IMR-90 (cell line): ENCODE data around the gene FSIP1. TPM values are rescaled to one million over a fixed set of nuclear protein-coding genes. Genes with fewer than 3 reads are reported as not detected.

ENCODE experiments used
- ATAC-seq: fragments of 200-7000 bp; cut with Tn5 transposase; 2 replicates; pipeline ENCODE4 v1.9.1; 2020; ENCODE audit warnings: low read depth, mild to moderate bottlenecking, moderate library complexity
- BruUV-seq: library from RNA; stranded (reverse); fragments of 400-500 nt; replicated peaks from 2 replicates; lab custom pipeline; 2021; lab: Mats Ljungman, UMichigan
- CTCF ChIA-PET: fragments of 300-600 bp; formaldehyde crosslinking; extraction: SDS; loops from one replicate; lab custom pipeline; 2021; ENCODE audit warnings: antibody characterized with exemption; lab: Yijun Ruan, JAX
- POLR2A ChIA-PET: fragments of 300-600 bp; sonication (Branson Sonifier 250); formaldehyde crosslinking; loops from one replicate; lab custom pipeline; 2022; ENCODE audit warnings: antibody characterized with exemption; ENCODE audit not compliant: unreplicated experiment; lab: Charles Lee
- DNase-seq: peaks from one replicate; pipeline ENCODE4 v3.0.0; 2013
- H2AFZ ChIP-seq: replicated peaks from 2 replicates; pipeline ENCODE3; 2013; ENCODE audit warnings: low read length, mild to moderate bottlenecking; ENCODE audit not compliant: poor library complexity
- H2AK5ac ChIP-seq: 2 replicates; pipeline ENCODE4 v1.6.1; 2013; ENCODE audit warnings: low read depth, low read length, inconsistent platforms
- H2AK9ac ChIP-seq: replicated peaks from 2 replicates; pipeline ENCODE3; 2013; ENCODE audit warnings: mild to moderate bottlenecking, low read depth, low read length, moderate library complexity; ENCODE audit not compliant: poor library complexity
- H2BK120ac ChIP-seq: 2 replicates; pipeline ENCODE4 v1.6.1; 2013; ENCODE audit warnings: low read depth, low read length, inconsistent platforms
- H2BK15ac ChIP-seq: 3 replicates; pipeline ENCODE4 v1.6.1; 2013; ENCODE audit warnings: low read depth, low read length, inconsistent platforms
- H2BK20ac ChIP-seq: 2 replicates; pipeline ENCODE4 v1.6.1; 2013; ENCODE audit warnings: low read depth, mild to moderate bottlenecking, inconsistent platforms, low read length, moderate library complexity
- H2BK5ac ChIP-seq: 2 replicates; pipeline ENCODE4 v1.6.1; 2013; ENCODE audit warnings: mild to moderate bottlenecking, low read depth, low read length, inconsistent platforms; ENCODE audit not compliant: poor library complexity, severe bottlenecking
- H3K14ac ChIP-seq: replicated peaks from 2 replicates; pipeline ENCODE4 v1.6.1; 2013; ENCODE audit warnings: low read depth, low read length, inconsistent platforms
- H3K18ac ChIP-seq: 2 replicates; pipeline ENCODE4 v1.6.1; 2013; ENCODE audit warnings: low read depth, low read length, control low read depth
- H3K23ac ChIP-seq: 2 replicates; pipeline ENCODE4 v1.6.1; 2013; ENCODE audit warnings: low read depth, low read length, inconsistent platforms
- H3K27ac ChIP-seq: 2 replicates; pipeline ENCODE4 v1.5.1; 2013; ENCODE audit warnings: mild to moderate bottlenecking, control low read depth, low read length; ENCODE audit not compliant: insufficient read depth
- H3K27me3 ChIP-seq: 2 replicates; pipeline ENCODE4 v1.6.1; 2013; ENCODE audit warnings: low read length; ENCODE audit not compliant: control insufficient read depth, insufficient read depth
- H3K36me3 ChIP-seq: 2 replicates; pipeline ENCODE4 v1.6.1; 2013; ENCODE audit warnings: low read length, mixed read lengths; ENCODE audit not compliant: control insufficient read depth, insufficient read depth
- H3K4ac ChIP-seq: 2 replicates; pipeline ENCODE4 v1.6.1; 2013; ENCODE audit warnings: low read depth, low read length, inconsistent platforms
- H3K4me1 ChIP-seq: 2 replicates; pipeline ENCODE4 v1.6.1; 2013; ENCODE audit warnings: low read length, mixed read lengths; ENCODE audit not compliant: control insufficient read depth, insufficient read depth
- H3K4me2 ChIP-seq: 2 replicates; pipeline ENCODE4 v1.6.1; 2013; ENCODE audit warnings: low read depth, mild to moderate bottlenecking, control low read depth, low read length, moderate library complexity
- H3K4me3 ChIP-seq: 2 replicates; pipeline ENCODE4 v1.5.1; 2013; ENCODE audit warnings: low read depth, mild to moderate bottlenecking, control low read depth, low read length, moderate library complexity; ENCODE audit not compliant: insufficient read depth
- H3K56ac ChIP-seq: 2 replicates; pipeline ENCODE4 v1.6.1; 2013; ENCODE audit warnings: low read length, inconsistent platforms; ENCODE audit not compliant: insufficient read depth; ENCODE audit errors: extremely low read depth
- H3K79me1 ChIP-seq, 2 experiments: 2 replicates each; pipeline ENCODE4 v1.6.1; 2013; ENCODE audit warnings: low read length in 2 of 2, inconsistent platforms in 1 of 2, low read depth in 1 of 2
- H3K9ac ChIP-seq: 2 replicates; pipeline ENCODE4 v1.6.1; 2013; ENCODE audit warnings: low read depth, low read length, control low read depth
- H3K9me1 ChIP-seq: 2 replicates; pipeline ENCODE4 v1.6.1; 2013; ENCODE audit warnings: low read length, inconsistent platforms; ENCODE audit not compliant: insufficient read depth
- H3K9me3 ChIP-seq: 2 replicates; pipeline ENCODE4 v1.6.1; 2013; ENCODE audit warnings: low read length; ENCODE audit not compliant: control insufficient read depth, insufficient read depth
- H4K20me1 ChIP-seq: 2 replicates; pipeline ENCODE4 v1.6.1; 2013; ENCODE audit warnings: low read length, inconsistent platforms; ENCODE audit not compliant: insufficient read depth
- H4K5ac ChIP-seq: 2 replicates; pipeline ENCODE4 v1.6.1; 2013; ENCODE audit warnings: mild to moderate bottlenecking, low read depth, low read length, control low read depth
- H4K8ac ChIP-seq, 2 experiments: 2 replicates each; pipeline ENCODE4 v1.6.1; 2013; ENCODE audit warnings: low read depth in 2 of 2, low read length in 2 of 2, control low read depth in 1 of 2, inconsistent platforms in 1 of 2
- H4K91ac ChIP-seq: 2 replicates; pipeline ENCODE4 v1.6.1; 2013; ENCODE audit warnings: low read depth, low read length, inconsistent platforms; ENCODE audit not compliant: insufficient read depth
- BHLHE40 ChIP-seq: fragments of 150-350 bp; IDR thresholded peaks from 2 replicates; pipeline ENCODE4 v1.6.1; 2016; ENCODE audit warnings: mild to moderate bottlenecking, low read depth, low read length
- CEBPB ChIP-seq: IDR thresholded peaks from 2 replicates; pipeline ENCODE4 v1.6.1; 2012; ENCODE audit warnings: low read depth, low read length, improper control_type of control experiment
- MXI1 ChIP-seq: IDR thresholded peaks from 2 replicates; pipeline ENCODE4 v1.6.1; 2012; ENCODE audit warnings: low read depth, mild to moderate bottlenecking, low read length, moderate library complexity, borderline replicate concordance
- POLR2A ChIP-seq: IDR thresholded peaks from 2 replicates; pipeline ENCODE4 v1.6.1; 2012; ENCODE audit warnings: mild to moderate bottlenecking, low read depth, low read length
- RCOR1 ChIP-seq: IDR thresholded peaks from 2 replicates; pipeline ENCODE4 v1.6.1; 2012; ENCODE audit warnings: mild to moderate bottlenecking, low read length, improper control_type of control experiment; ENCODE audit not compliant: insufficient replicate concordance
- RFX5 ChIP-seq: IDR thresholded peaks from 2 replicates; pipeline ENCODE4 v1.8.0; 2012; ENCODE audit warnings: low read depth, mild to moderate bottlenecking, low read length, moderate library complexity
- SMC3 ChIP-seq: fragments of 150-350 bp; IDR thresholded peaks from 2 replicates; pipeline ENCODE4 v1.6.1; 2016; ENCODE audit warnings: low read depth, mild to moderate bottlenecking, antibody characterized with exemption, low read length, moderate library complexity
- WGBS, 2 experiments: methylation state at CpG; one replicate each; pipeline versions ENCODE4 v1.1.5 to v1.1.7; 2013; ENCODE audit warnings: missing lambda C conversion rate in 2 of 2; ENCODE audit not compliant: insufficient read length in 1 of 2; ENCODE audit errors: extremely low coverage in 2 of 2; 5-methylcytosine and 5-hydroxymethylcytosine counted together
- dilution Hi-C: fragments of 300-500 bp; cut with HindIII; formaldehyde crosslinking; loops from one replicate; pipeline ENCODE4 v1.14.3; 2018; ENCODE audit warnings: low sequenced_read_pairs; ENCODE audit not compliant: unreplicated experiment
- in situ Hi-C: fragments of 300-500 bp; cut with MboI; formaldehyde crosslinking; loops from 3 replicates; pipeline ENCODE4 v1.14.3; 2019; ENCODE audit warnings: low sequenced_read_pairs, inconsistent platforms, mixed read lengths
- intact Hi-C: fragments of 100-400 bp; cut with micrococcal nuclease; formaldehyde crosslinking; loops from 2 replicates; pipeline ENCODE4 v1.10.0; 2022
- polyA plus RNA-seq, 3 experiments: library from polyadenylated mRNA; depleted of rRNA; stranded (reverse); fragments of >200 nt; gene quantifications; 2 replicates each; pipeline ENCODE4 v1.2.3, GENCODE V29; 2012; ENCODE audit warnings: low replicate concordance in 1 of 3
- total RNA-seq: library from RNA; depleted of rRNA; stranded (reverse); fragments of >200 nt; gene quantifications from 2 replicates; pipeline ENCODE4 v1.2.3, GENCODE V29; 2012
- TF ChIP-seq, protein P1 (sequence below): fragments of 150-350 bp; IDR thresholded peaks from 2 replicates; pipeline ENCODE4 v1.6.1; 2017; ENCODE audit warnings: mild to moderate bottlenecking, antibody characterized with exemption, low read length, low read depth

The FSIP1 gene
- total and polyA plus RNA-seq, 2 of the 4 experiments (the other 2 are of a cell fraction) = 0.10 to 0.18 TPM

- no peak overlapping the region for H3K18ac ChIP-seq
- BruUV-seq = no TSS peak
Measured at GRCh38 chr15:39684233-39684632, 98.4 kb downstream of the FSIP1 start.

More at GRCh38 chr15:39684233-39684632, 98.4 kb downstream of the FSIP1 start:
- CTCF ChIA-PET = interaction anchor here (2.0 kb wide), 1 partner anchor 73 kb away, joined by 9 read pairs; no protein-coding TSS in a partner anchor
- H4K5ac ChIP-seq = no peak overlapping the region
- no peaks in the 10 kb centered on the region for H3K9me3 ChIP-seq
- H3K23ac ChIP-seq = no peak overlapping the region
- no peak overlapping the region for H2AFZ ChIP-seq
- H2AK5ac ChIP-seq = no peak overlapping the region
- no peak overlapping the region for H3K4me2 ChIP-seq
- ATAC-seq (no peak), DNase-seq (no peak)
- H2BK15ac ChIP-seq = no peak overlapping the region
- H4K8ac ChIP-seq = no peak overlapping the region
- H3K9ac ChIP-seq = no peak overlapping the region
- POLR2A ChIA-PET = no interaction called here
- H3K4me3 ChIP-seq = no peak overlapping the region
- no peak overlapping the region for H3K4ac ChIP-seq
- H2AK9ac ChIP-seq = no peak overlapping the region
- H2BK20ac ChIP-seq = no peak overlapping the region
- TF ChIP-seq BHLHE40 (no peak), RCOR1 (no peak), CEBPB (no peak), RFX5 (no peak), POLR2A (no peak), MXI1 (no peak), SMC3 (no peak)
- TF ChIP-seq, protein P1, sequence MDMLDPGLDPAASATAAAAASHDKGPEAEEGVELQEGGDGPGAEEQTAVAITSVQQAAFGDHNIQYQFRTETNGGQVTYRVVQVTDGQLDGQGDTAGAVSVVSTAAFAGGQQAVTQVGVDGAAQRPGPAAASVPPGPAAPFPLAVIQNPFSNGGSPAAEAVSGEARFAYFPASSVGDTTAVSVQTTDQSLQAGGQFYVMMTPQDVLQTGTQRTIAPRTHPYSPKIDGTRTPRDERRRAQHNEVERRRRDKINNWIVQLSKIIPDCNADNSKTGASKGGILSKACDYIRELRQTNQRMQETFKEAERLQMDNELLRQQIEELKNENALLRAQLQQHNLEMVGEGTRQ = no peak
- H3K27ac ChIP-seq = no peak overlapping the region
- dilution Hi-C loops = no loop called here
- H2BK5ac ChIP-seq = no peak overlapping the region
- no peaks in the 10 kb centered on the region for H4K20me1 ChIP-seq
- no peak overlapping the region for H3K56ac ChIP-seq
- in situ Hi-C loops = loop anchor here (5.0 kb wide), 1 partner anchor 78 kb away; no protein-coding TSS in a partner anchor
- peaks cover 3% of the 10 kb centered on the region for H3K4me1 ChIP-seq
- no peaks in the 10 kb centered on the region for H3K27me3 ChIP-seq
- H3K14ac ChIP-seq = no peak overlapping the region
- no peak overlapping the region for H4K91ac ChIP-seq
- H2BK120ac ChIP-seq = no peak overlapping the region
- WGBS, 2 experiments = 100% methylated on average over 1 of the region's 3 CpGs; no CpG with 5 or more reads in 1 of the 2 experiments
- intact Hi-C loops = loop anchor here (5.0 to 10.0 kb wide), 3 partner anchors 82 to 509 kb away; partner anchors contain the start of gene EIF2AK4
- no peaks in the 10 kb centered on the region for H3K9me1 ChIP-seq
- H3K36me3 ChIP-seq = no peaks in the 10 kb centered on the region
- H3K79me1 ChIP-seq = no peaks in the 10 kb centered on the region
